Prostate gland (tissue), 2 donors: ENCODE data around the gene DMRT1.

Experiments used
- POLR2A ChIP-seq: fragments of 450-650 bp; IDR thresholded peaks from one replicate; pipeline ENCODE4 v1.6.1; 2016; ENCODE audit warnings: antibody characterized with exemption, mild to moderate bottlenecking
- TF ChIP-seq, protein P1 (sequence below), 4 experiments: fragments of 200-600 bp in 2 of 4; fragments of 450-650 bp in 2 of 4; sonication (generic) in 2 of 4; IDR thresholded peaks; 1 replicate in 3 of 4; 2 replicates in 1 of 4; pipeline ENCODE4 v1.5.1; 2016 to 2019; ENCODE audit warnings: antibody characterized with exemption in 4 of 4, mild to moderate bottlenecking in 2 of 4, moderate library complexity in 2 of 4

DNA sequence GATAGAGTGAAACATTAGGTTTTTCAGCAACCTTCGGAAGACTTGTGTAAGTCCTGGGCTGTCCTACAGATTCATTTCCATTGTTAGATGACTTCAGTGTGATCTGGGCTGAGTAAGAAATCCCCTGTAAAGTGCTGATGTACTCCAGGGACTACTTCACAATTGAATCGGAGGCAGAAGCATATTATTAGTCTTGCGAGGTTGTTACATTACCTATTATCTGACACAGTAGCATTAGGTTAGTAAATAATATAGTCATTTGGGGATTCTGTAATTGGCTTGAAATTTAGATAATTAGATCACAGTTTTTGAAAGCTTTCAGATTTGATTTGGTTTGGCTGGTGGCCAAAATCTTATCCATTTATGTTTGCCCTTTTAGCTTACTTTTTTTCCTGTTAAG is 62.4 kb downstream of the DMRT1 start:
- TF ChIP-seq, protein P1, sequence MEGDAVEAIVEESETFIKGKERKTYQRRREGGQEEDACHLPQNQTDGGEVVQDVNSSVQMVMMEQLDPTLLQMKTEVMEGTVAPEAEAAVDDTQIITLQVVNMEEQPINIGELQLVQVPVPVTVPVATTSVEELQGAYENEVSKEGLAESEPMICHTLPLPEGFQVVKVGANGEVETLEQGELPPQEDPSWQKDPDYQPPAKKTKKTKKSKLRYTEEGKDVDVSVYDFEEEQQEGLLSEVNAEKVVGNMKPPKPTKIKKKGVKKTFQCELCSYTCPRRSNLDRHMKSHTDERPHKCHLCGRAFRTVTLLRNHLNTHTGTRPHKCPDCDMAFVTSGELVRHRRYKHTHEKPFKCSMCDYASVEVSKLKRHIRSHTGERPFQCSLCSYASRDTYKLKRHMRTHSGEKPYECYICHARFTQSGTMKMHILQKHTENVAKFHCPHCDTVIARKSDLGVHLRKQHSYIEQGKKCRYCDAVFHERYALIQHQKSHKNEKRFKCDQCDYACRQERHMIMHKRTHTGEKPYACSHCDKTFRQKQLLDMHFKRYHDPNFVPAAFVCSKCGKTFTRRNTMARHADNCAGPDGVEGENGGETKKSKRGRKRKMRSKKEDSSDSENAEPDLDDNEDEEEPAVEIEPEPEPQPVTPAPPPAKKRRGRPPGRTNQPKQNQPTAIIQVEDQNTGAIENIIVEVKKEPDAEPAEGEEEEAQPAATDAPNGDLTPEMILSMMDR (IDR thresholded peaks at IDR 0.05), result no peak
- TF ChIP-seq POLR2A, result no peak
